ENCODE results near the gene LRRC36. TPM values are rescaled to one million over a fixed set of nuclear protein-coding genes. Genes with fewer than 3 reads are reported as not detected.

LRRC36 gene
- total and polyA plus RNA-seq, 2 of the 8 experiments (the other 6 are each of a cell fraction or from before 2014, with no cell fraction given), result 0.15 TPM; not detected in 1

DNA sequence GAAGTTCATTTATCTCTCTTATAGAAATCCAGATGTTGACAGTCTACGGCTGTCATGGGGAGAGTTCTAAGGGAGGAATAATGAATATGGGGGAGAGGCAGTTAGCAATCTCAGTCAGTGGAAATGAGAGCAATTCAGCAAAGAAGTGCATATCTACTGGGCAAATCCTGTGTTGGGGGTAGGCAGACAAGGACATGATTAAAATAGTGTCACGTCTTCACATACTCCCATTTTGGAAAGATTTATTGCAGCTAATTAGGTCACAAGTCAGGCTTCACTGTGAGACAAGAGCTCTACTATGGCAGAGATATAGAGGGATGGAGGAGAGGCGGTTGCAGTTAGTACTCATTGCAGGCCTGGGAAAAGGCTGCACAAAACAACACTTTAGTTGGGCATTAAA is 29.8 kb downstream of the LRRC36 start:
- H3K27me3 ChIP-seq (replicated peaks in 1 of 4; ENCODE audit: control insufficient read depth in 3 of 4, extremely low read depth in 1 of 4, insufficient read depth in 3 of 4, low read length in 3 of 4), result 0 out of 7 replicates have a peak, but pooled peaks cover 0 to 3% (median 0%) of the 10 kb centered on the region in 4 experiments
- no peak overlapping the region for H3K18ac ChIP-seq (ENCODE audit: extremely low read depth, low read length)
- no peak overlapping the region for H4K91ac ChIP-seq (replicated peaks; ENCODE audit: insufficient read length, low read length)
- H3K4me3 ChIP-seq (ENCODE audit: extremely low read depth in 1 of 4, insufficient read depth in 2 of 4, low read depth in 3 of 4, low read length in 4 of 4), result no peak overlapping the region
- no peak overlapping the region for H2AK5ac ChIP-seq (ENCODE audit: low read depth, low read length)
- no peak overlapping the region for H2BK5ac ChIP-seq (ENCODE audit: low read depth, low read length)
- no peak overlapping the region for H2BK15ac ChIP-seq (ENCODE audit: low read length)
- no peak overlapping the region for H4K8ac ChIP-seq (ENCODE audit: extremely low read depth, insufficient read depth, low read length)
- H2BK20ac ChIP-seq (ENCODE audit: low read length), result no peak overlapping the region
- POLR2A ChIA-PET (ENCODE audit: partially characterized antibody), result no interaction called here
- no peak overlapping the region for H3K27ac ChIP-seq (ENCODE audit: low read depth, low read length)
- H4K5ac ChIP-seq (ENCODE audit: insufficient read length, low read depth, low read length), result no peak overlapping the region
- H3K9ac ChIP-seq (replicated peaks in 1 of 4; ENCODE audit: extremely low read depth in 1 of 4, low read depth in 3 of 4, low read length in 3 of 4), result no peak overlapping the region
- FAIRE-seq, result no peak
- H3K4ac ChIP-seq (replicated peaks; ENCODE audit: insufficient read length, low read depth, low read length), result no peak overlapping the region
- H3K23me2 ChIP-seq (ENCODE audit: low read depth, low read length), result peaks cover 2% of the 10 kb centered on the region; the same call in 1 of the 2 replicates
- H2BK120ac ChIP-seq (replicated peaks; ENCODE audit: low read depth, low read length), result no peak overlapping the region
- no peak overlapping the region for H2BK12ac ChIP-seq (ENCODE audit: low read depth, low read length)
- 88% methylated on average over 3 of the region's 3 CpGs; no CpG with 5 or more reads in 1 of the 2 experiments for WGBS, 2 experiments (ENCODE audit: extremely low coverage in 1 of 2, insufficient coverage in 1 of 2, insufficient read length in 1 of 2, insufficient replicate concordance in 2 of 2, low coverage in 1 of 2, low lambda C conversion rate in 2 of 2, missing lambda C conversion rate in 1 of 2)
- H3K56ac ChIP-seq (replicated peaks; ENCODE audit: insufficient read length, low read depth, low read length), result no peak overlapping the region
- H3K4me2 ChIP-seq (ENCODE audit: insufficient read depth in 1 of 2, low read depth in 2 of 2, low read length in 2 of 2), result no peak overlapping the region
- DNase-seq (ENCODE audit: low read depth in 1 of 2, low spot score in 2 of 2), result no peak
- no peaks in the 10 kb centered on the region for H4K20me1 ChIP-seq (replicated peaks in 1 of 2; ENCODE audit: control insufficient read depth in 1 of 2, insufficient read depth in 2 of 2, low read length in 2 of 2)
- CTCF ChIA-PET (ENCODE audit: partially characterized antibody), result interaction anchor here (0.6 to 2.0 kb wide), 4 partner anchors 11 to 43 kb away, joined by 3 to 7 read pairs (median 4); partner anchors contain the start of genes KCTD19 and LRRC36
- no peaks in the 10 kb centered on the region for H3K79me1 ChIP-seq (ENCODE audit: low read depth, low read length)
- H3K14ac ChIP-seq (ENCODE audit: insufficient read length), result no peak overlapping the region
- H3K9me3 ChIP-seq (ENCODE audit: insufficient read depth in 2 of 2, low read depth in 1 of 2, low read length in 1 of 2), result no peaks in the 10 kb centered on the region
- no peak overlapping the region for H2AFZ ChIP-seq (ENCODE audit: low read length)
- H3K23ac ChIP-seq (ENCODE audit: insufficient read length), result no peak overlapping the region
- H3K36me3 ChIP-seq (ENCODE audit: control insufficient read depth in 2 of 4, insufficient read depth in 4 of 4, low read length in 3 of 4), result no peaks in the 10 kb centered on the region
- H3K4me1 ChIP-seq (replicated peaks in 1 of 4; ENCODE audit: control insufficient read depth in 3 of 4, insufficient read depth in 4 of 4, low read length in 3 of 4), result no peaks in the 10 kb centered on the region
- H3K79me2 ChIP-seq (ENCODE audit: control insufficient read depth in 1 of 2, insufficient read depth in 2 of 2, low read length in 2 of 2), result no peaks in the 10 kb centered on the region
- TF ChIP-seq CREB1 (IDR thresholded peaks at IDR 0.05), result no peak
